OCI-LY3 (cell line): ENCODE results near the gene CHMP4A.

Experiments used
- CTCF ChIP-seq: fragments of 200-600, 300-600 bp; sonication (generic); IDR thresholded peaks from 2 replicates; pipeline ENCODE4 v1.5.1; 2014; ENCODE audit warnings: antibody characterized with exemption, low read length, low read depth
- EZH2phosphoT487 ChIP-seq: fragments of 200-600 bp; shearing (Covaris generic); IDR thresholded peaks from 2 replicates; pipeline ENCODE4 v1.6.1; 2018; ENCODE audit warnings: antibody characterized with exemption, mixed run types, low read depth

GRCh38 chr14:24171422-24172260 lies 41.6 kb downstream of the CHMP4A start, which contains the start of gene REC8:
- TF ChIP-seq CTCF, result no peak
- no peak for TF ChIP-seq EZH2phosphoT487
